HepG2 (cell line): Measurements from ENCODE around the gene SUPV3L1. TPM values are rescaled to one million over a fixed set of nuclear protein-coding genes. Genes with fewer than 3 reads are reported as not detected.
A peak's percentile ranks its signal among the peaks of the same experiment; 100 is the strongest.

Experiments
- ATAC-seq: fragments of 200-7000 bp; cut with Tn5 transposase; 3 replicates; pipeline ENCODE4 v1.9.1; 2020; ENCODE audit warnings: mild to moderate bottlenecking, moderate library complexity
- BruUV-seq: library from RNA; stranded (reverse); fragments of 400-500 nt; replicated peaks from 2 replicates; lab custom pipeline; 2021; lab: Mats Ljungman, UMichigan
- CTCF ChIA-PET: fragments of 300-600 bp; formaldehyde crosslinking; extraction: SDS; loops from one replicate; lab custom pipeline; 2021; ENCODE audit warnings: low total read pairs, inconsistent platforms, low intra/inter-chr PET ratio; lab: Yijun Ruan, JAX
- POLR2A ChIA-PET: fragments of 350-600 bp; sonication (Branson Sonifier 250); formaldehyde crosslinking; loops from one replicate; lab custom pipeline; 2020; ENCODE audit warnings: antibody characterized with exemption, inconsistent platforms; lab: Yijun Ruan, JAX
- DNase-seq: peaks from one replicate; pipeline ENCODE4 v3.0.0-alpha.2; 2015; ENCODE audit warnings: low spot score
- FAIRE-seq: peaks from 3 replicates; lab custom pipeline; 2011; peaks lifted over from hg19 to GRCh38; lab: Jason Lieb, UNC
- H2AFZ ChIP-seq: one replicate; pipeline ENCODE4 v1.6.1; 2011; ENCODE audit warnings: low read length, inconsistent platforms
- H3K27ac ChIP-seq: fragments of 300-600 bp; 3 replicates; pipeline ENCODE4 v1.8.0; 2011; ENCODE audit warnings: mixed run types, mild to moderate bottlenecking, mixed read lengths, low read length, inconsistent platforms; ENCODE audit not compliant: insufficient read depth; ENCODE audit errors: extremely low read length
- H3K27me3 ChIP-seq, 2 experiments: fragments of 200-600 bp in 1 of 2; 2 replicates in 1 of 2; 3 replicates in 1 of 2; pipeline versions ENCODE4 v1.6.0 to v1.8.0; 2011; ENCODE audit warnings: low read length in 2 of 2, mild to moderate bottlenecking in 2 of 2, moderate library complexity in 2 of 2, inconsistent platforms in 1 of 2; ENCODE audit not compliant: insufficient read depth in 2 of 2, control insufficient read depth in 1 of 2
- H3K36me3 ChIP-seq, 2 experiments: fragments of 200-600 bp in 1 of 2; replicated peaks in 1 of 2; 2 replicates in 1 of 2; 3 replicates in 1 of 2; pipeline versions ENCODE4 v1.5.1 to v1.8.0; 2011; ENCODE audit warnings: low read length in 2 of 2, inconsistent platforms in 1 of 2; ENCODE audit not compliant: insufficient read depth in 2 of 2, control insufficient read depth in 1 of 2
- H3K4me1 ChIP-seq: 2 replicates; pipeline ENCODE4 v1.5.1; 2012; ENCODE audit warnings: low read length, inconsistent platforms; ENCODE audit not compliant: insufficient read depth
- H3K4me2 ChIP-seq: 2 replicates; pipeline ENCODE4 v1.6.0; 2011; ENCODE audit warnings: low read depth, low read length, inconsistent platforms
- H3K4me3 ChIP-seq, 3 experiments: fragments of 200-600 bp in 1 of 3; sonication (generic), shearing (Covaris generic) in 1 of 3; replicated peaks in 1 of 3; 2 replicates each; pipeline ENCODE4 v1.5.1; 2011 to 2016; ENCODE audit warnings: low read length in 3 of 3, inconsistent platforms in 2 of 3, low read depth in 2 of 3, mild to moderate bottlenecking in 2 of 3, control low read depth in 1 of 3, mixed read lengths in 1 of 3; ENCODE audit not compliant: insufficient read depth in 1 of 3
- H3K79me2 ChIP-seq: one replicate; pipeline ENCODE4 v1.6.1; 2011; ENCODE audit warnings: low read length, inconsistent platforms; ENCODE audit not compliant: insufficient read depth
- H3K9ac ChIP-seq: 2 replicates; pipeline ENCODE4 v1.6.0; 2011; ENCODE audit warnings: mild to moderate bottlenecking, low read depth, low read length, inconsistent platforms; ENCODE audit not compliant: insufficient read depth
- H3K9me3 ChIP-seq: 2 replicates; pipeline ENCODE4 v1.5.1; 2012; ENCODE audit warnings: mild to moderate bottlenecking, low read length
- H4K20me1 ChIP-seq: 2 replicates; pipeline ENCODE4 v1.6.0; 2011; ENCODE audit warnings: inconsistent platforms, mild to moderate bottlenecking, low read length, moderate library complexity; ENCODE audit not compliant: insufficient read depth
- POGK ChIP-seq: sonication (generic); formaldehyde crosslinking; conservative IDR thresholded peaks from 2 replicates; pipeline ENCODE4 v1.8.0; 2022; ENCODE audit warnings: mild to moderate bottlenecking, moderate library complexity, missing genetic modification reagents
- POLR2G ChIP-seq: fragments of 200-400 bp; formaldehyde crosslinking; IDR thresholded peaks from 2 replicates; pipeline ENCODE4 v1.6.1; 2018; ENCODE audit warnings: mild to moderate bottlenecking, low read depth, low read length, moderate library complexity
- ZGPAT ChIP-seq: IDR thresholded peaks from 2 replicates; pipeline ENCODE4 v1.6.1; 2016; ENCODE audit warnings: mild to moderate bottlenecking
- WGBS: methylation state at CpG from one replicate; pipeline ENCODE4 v1.1.6; 2017; ENCODE audit warnings: low lambda C conversion rate; 5-methylcytosine and 5-hydroxymethylcytosine counted together
- in situ Hi-C: cut with HindIII; loops from 2 replicates; pipeline ENCODE4 v1.10.0; 2017; ENCODE audit warnings: low pct_unique_long_range_greater_than_20kb; ENCODE audit not compliant: extremely low pct_ligation_motif_present
- intact Hi-C: fragments of 100-400 bp; cut with micrococcal nuclease; formaldehyde crosslinking; loops from one replicate; pipeline ENCODE4 v1.10.0; 2022; ENCODE audit not compliant: unreplicated experiment
- polyA plus RNA-seq, 8 experiments: library from polyadenylated mRNA; depleted of rRNA in 3 of 8; stranded (reverse) in 7 of 8; unstranded in 1 of 8; fragments of >200 nt; fragmentation: Illumina TruSeq in 4 of 8; extraction: Trizol in 4 of 8; gene quantifications; 2 replicates each; pipeline versions ENCODE4 v1.2.1 to v1.2.3, GENCODE V29; 2011 to 2016; ENCODE audit warnings: low read depth in 4 of 8, missing spikeins in 1 of 8, mixed read lengths in 1 of 8; ENCODE audit not compliant: insufficient read depth in 1 of 8
- total RNA-seq, 5 experiments: library from RNA; depleted of rRNA; stranded (reverse); fragments of >200 nt; fragmentation: Illumina TruSeq; extraction: Trizol; gene quantifications; 2 replicates each; pipeline ENCODE4 v1.2.3, GENCODE V29; 2016; ENCODE audit warnings: low read depth in 1 of 5
- TF ChIP-seq, protein P1 (sequence below): sonication (generic); formaldehyde crosslinking; IDR thresholded peaks from 2 replicates; pipeline ENCODE4 v1.5.1; 2020; ENCODE audit warnings: mild to moderate bottlenecking, missing genetic modification reagents, moderate library complexity
- TF ChIP-seq, protein P2 (sequence below): sonication (generic); formaldehyde crosslinking; IDR thresholded peaks from 2 replicates; pipeline ENCODE4 v1.5.0; 2020; ENCODE audit warnings: mild to moderate bottlenecking, missing genetic modification reagents, borderline replicate concordance

Gene SUPV3L1
- total and polyA plus RNA-seq, 2 of the 13 experiments (the other 11 are each of a cell fraction or from before 2014, with no cell fraction given), result 28.8 to 45.7 TPM

DNA sequence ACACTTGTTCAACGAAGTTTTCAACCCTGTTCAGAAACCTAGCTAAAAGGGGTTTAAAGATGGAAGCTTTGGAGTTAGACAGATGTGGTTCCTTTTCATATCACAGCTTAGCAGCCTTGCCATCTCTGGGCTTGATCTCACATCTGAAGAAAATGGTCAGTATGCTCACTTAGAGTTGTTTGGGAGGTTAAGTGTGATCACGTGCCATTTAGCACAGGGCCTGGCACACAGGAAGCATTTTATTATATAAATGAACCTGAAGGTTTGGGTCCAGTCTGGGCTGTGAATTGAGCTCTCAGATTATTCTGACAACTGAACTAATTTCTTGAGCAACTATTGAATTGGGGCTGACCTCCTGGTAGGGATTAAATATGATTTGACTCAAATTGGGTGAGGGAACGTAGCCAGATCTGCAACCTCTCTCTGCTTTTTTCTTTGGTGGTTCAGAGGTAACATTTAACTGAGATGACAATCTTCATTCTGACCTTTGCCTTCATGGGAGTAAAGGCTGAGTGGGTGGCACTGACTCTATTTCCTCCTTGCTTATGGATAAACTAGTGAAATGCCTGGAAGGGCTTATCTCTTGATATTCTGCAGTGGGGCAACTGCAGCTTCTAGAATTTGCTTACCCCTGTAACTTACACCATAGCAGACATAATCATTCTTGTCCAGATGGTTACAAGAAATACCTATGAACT is 29.9 kb downstream of the SUPV3L1 start:
- FAIRE-seq, result no peak
- CTCF ChIA-PET, result no interaction called here
- Histone ChIP-seq H3K4me1 (peaks cover 27% of the 10 kb centered on the region), H3K4me3 (no peak overlapping the region), H4K20me1 (no peaks in the 10 kb centered on the region), H3K79me2 (no peaks in the 10 kb centered on the region), H3K36me3 (peaks cover 10 to 31% of the 10 kb centered on the region in 2 experiments), H3K27me3 (no peaks in the 10 kb centered on the region), H3K9me3 (no peaks in the 10 kb centered on the region), H2AFZ (no peak overlapping the region), H3K27ac (no peak overlapping the region), H3K9ac (no peak overlapping the region), H3K4me2 (no peak overlapping the region)
- no peak for DNase-seq
- POLR2A ChIA-PET, result interaction anchor here (1.2 kb wide), 1 partner anchor 10 kb away, joined by 3 read pairs; the partner anchor contains the start of gene HKDC1
- TF ChIP-seq ZGPAT (no peak), POLR2G (0 out of 2 replicates have a peak, but pooled peaks have one; percentile 21), POGK (CRISPR knock-in tag) (no peak)
- TF ChIP-seq, protein P1, sequence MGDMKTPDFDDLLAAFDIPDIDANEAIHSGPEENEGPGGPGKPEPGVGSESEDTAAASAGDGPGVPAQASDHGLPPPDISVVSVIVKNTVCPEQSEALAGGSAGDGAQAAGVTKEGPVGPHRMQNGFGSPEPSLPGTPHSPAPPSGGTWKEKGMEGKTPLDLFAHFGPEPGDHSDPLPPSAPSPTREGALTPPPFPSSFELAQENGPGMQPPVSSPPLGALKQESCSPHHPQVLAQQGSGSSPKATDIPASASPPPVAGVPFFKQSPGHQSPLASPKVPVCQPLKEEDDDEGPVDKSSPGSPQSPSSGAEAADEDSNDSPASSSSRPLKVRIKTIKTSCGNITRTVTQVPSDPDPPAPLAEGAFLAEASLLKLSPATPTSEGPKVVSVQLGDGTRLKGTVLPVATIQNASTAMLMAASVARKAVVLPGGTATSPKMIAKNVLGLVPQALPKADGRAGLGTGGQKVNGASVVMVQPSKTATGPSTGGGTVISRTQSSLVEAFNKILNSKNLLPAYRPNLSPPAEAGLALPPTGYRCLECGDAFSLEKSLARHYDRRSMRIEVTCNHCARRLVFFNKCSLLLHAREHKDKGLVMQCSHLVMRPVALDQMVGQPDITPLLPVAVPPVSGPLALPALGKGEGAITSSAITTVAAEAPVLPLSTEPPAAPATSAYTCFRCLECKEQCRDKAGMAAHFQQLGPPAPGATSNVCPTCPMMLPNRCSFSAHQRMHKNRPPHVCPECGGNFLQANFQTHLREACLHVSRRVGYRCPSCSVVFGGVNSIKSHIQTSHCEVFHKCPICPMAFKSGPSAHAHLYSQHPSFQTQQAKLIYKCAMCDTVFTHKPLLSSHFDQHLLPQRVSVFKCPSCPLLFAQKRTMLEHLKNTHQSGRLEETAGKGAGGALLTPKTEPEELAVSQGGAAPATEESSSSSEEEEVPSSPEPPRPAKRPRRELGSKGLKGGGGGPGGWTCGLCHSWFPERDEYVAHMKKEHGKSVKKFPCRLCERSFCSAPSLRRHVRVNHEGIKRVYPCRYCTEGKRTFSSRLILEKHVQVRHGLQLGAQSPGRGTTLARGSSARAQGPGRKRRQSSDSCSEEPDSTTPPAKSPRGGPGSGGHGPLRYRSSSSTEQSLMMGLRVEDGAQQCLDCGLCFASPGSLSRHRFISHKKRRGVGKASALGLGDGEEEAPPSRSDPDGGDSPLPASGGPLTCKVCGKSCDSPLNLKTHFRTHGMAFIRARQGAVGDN, result no peak
- TF ChIP-seq, protein P2, sequence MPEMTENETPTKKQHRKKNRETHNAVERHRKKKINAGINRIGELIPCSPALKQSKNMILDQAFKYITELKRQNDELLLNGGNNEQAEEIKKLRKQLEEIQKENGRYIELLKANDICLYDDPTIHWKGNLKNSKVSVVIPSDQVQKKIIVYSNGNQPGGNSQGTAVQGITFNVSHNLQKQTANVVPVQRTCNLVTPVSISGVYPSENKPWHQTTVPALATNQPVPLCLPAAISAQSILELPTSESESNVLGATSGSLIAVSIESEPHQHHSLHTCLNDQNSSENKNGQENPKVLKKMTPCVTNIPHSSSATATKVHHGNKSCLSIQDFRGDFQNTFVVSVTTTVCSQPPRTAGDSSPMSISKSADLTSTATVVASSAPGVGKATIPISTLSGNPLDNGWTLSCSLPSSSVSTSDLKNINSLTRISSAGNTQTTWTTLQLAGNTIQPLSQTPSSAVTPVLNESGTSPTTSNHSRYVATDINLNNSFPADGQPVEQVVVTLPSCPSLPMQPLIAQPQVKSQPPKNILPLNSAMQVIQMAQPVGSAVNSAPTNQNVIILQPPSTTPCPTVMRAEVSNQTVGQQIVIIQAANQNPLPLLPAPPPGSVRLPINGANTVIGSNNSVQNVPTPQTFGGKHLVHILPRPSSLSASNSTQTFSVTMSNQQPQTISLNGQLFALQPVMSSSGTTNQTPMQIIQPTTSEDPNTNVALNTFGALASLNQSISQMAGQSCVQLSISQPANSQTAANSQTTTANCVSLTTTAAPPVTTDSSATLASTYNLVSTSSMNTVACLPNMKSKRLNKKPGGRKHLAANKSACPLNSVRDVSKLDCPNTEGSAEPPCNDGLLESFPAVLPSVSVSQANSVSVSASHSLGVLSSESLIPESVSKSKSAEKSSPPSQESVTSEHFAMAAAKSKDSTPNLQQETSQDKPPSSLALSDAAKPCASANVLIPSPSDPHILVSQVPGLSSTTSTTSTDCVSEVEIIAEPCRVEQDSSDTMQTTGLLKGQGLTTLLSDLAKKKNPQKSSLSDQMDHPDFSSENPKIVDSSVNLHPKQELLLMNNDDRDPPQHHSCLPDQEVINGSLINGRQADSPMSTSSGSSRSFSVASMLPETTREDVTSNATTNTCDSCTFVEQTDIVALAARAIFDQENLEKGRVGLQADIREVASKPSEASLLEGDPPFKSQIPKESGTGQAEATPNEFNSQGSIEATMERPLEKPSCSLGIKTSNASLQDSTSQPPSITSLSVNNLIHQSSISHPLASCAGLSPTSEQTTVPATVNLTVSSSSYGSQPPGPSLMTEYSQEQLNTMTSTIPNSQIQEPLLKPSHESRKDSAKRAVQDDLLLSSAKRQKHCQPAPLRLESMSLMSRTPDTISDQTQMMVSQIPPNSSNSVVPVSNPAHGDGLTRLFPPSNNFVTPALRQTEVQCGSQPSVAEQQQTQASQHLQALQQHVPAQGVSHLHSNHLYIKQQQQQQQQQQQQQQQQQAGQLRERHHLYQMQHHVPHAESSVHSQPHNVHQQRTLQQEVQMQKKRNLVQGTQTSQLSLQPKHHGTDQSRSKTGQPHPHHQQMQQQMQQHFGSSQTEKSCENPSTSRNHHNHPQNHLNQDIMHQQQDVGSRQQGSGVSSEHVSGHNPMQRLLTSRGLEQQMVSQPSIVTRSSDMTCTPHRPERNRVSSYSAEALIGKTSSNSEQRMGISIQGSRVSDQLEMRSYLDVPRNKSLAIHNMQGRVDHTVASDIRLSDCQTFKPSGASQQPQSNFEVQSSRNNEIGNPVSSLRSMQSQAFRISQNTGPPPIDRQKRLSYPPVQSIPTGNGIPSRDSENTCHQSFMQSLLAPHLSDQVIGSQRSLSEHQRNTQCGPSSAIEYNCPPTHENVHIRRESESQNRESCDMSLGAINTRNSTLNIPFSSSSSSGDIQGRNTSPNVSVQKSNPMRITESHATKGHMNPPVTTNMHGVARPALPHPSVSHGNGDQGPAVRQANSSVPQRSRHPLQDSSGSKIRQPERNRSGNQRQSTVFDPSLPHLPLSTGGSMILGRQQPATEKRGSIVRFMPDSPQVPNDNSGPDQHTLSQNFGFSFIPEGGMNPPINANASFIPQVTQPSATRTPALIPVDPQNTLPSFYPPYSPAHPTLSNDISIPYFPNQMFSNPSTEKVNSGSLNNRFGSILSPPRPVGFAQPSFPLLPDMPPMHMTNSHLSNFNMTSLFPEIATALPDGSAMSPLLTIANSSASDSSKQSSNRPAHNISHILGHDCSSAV (CRISPR knock-in tag), result no peak
- BruUV-seq, result no TSS peak
- intact Hi-C loops, result no loop called here
- in situ Hi-C loops, result no loop called here
- ATAC-seq, result no peak
- 82% methylated on average over 2 of the region's 3 CpGs for WGBS
